ENCODE results near the gene CCDC9B. TPM values are rescaled to one million over a fixed set of nuclear protein-coding genes. Genes with fewer than 3 reads are reported as not detected.

The CCDC9B gene
- total and polyA plus RNA-seq, 2 donors (not counting 1 experiment from before 2014, with no cell fraction given), result 2.0 to 38.0 TPM

DNA sequence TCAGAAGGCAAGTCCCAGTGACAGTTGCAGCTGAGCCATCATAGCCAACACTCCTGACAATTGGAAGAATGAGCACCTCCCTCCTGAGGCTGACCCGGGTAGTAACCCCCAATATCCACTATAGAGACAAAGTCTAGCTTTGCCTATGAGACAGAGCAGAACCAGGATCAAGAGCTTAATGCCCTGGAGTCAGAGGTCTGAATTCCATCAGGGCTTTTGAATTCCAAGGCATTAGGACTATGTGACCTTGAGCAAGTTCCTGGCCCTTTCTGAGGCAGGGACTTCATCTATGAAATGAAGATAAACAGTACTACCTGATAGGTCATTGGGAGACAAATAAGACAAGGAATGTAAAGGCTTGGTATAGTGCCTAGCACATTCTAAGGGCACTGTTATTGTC is 20.3 kb downstream of the CCDC9B start:
- no peaks in the 10 kb centered on the region for H3K9me3 ChIP-seq (ENCODE audit: control insufficient read depth, insufficient read depth, low read depth, low read length)
- H3K9ac ChIP-seq (ENCODE audit: insufficient read depth, low read length), result no peak overlapping the region
- TF ChIP-seq, protein P1, sequence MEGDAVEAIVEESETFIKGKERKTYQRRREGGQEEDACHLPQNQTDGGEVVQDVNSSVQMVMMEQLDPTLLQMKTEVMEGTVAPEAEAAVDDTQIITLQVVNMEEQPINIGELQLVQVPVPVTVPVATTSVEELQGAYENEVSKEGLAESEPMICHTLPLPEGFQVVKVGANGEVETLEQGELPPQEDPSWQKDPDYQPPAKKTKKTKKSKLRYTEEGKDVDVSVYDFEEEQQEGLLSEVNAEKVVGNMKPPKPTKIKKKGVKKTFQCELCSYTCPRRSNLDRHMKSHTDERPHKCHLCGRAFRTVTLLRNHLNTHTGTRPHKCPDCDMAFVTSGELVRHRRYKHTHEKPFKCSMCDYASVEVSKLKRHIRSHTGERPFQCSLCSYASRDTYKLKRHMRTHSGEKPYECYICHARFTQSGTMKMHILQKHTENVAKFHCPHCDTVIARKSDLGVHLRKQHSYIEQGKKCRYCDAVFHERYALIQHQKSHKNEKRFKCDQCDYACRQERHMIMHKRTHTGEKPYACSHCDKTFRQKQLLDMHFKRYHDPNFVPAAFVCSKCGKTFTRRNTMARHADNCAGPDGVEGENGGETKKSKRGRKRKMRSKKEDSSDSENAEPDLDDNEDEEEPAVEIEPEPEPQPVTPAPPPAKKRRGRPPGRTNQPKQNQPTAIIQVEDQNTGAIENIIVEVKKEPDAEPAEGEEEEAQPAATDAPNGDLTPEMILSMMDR (conservative IDR thresholded peaks at IDR 0.05 in 1 of 2, IDR thresholded peaks at IDR 0.05 in 1 of 2; ENCODE audit: low read depth in 1 of 2, low read length in 2 of 2), result no peak
- no peak for TF ChIP-seq EZH2 (IDR thresholded peaks at IDR 0.05; ENCODE audit: low read length, missing control alignments)
- H3K4me3 ChIP-seq (replicated peaks in 1 of 4; ENCODE audit: control extremely low read depth in 1 of 4, insufficient read depth in 1 of 4, low read depth in 3 of 4, low read length in 4 of 4), result no peak overlapping the region
- H3K4me1 ChIP-seq (ENCODE audit: control insufficient read depth, extremely low read depth, insufficient read depth, low read length), result peaks cover 12% of the 10 kb centered on the region
- no peak overlapping the region for H3K27ac ChIP-seq (ENCODE audit: insufficient read depth, low read length)
- H3K36me3 ChIP-seq (ENCODE audit: control insufficient read depth, insufficient read depth, low read length), result no peaks in the 10 kb centered on the region
- H4K20me1 ChIP-seq (ENCODE audit: control insufficient read depth, extremely low read depth, insufficient read depth, low read length), result no peaks in the 10 kb centered on the region
- no peak for DNase-seq (ENCODE audit: low read depth in 2 of 2)
- no peak overlapping the region for H3K4me2 ChIP-seq (ENCODE audit: extremely low read depth, insufficient read depth, low read length)
- no peak overlapping the region for H2AFZ ChIP-seq (ENCODE audit: low read length)
- peaks cover 4% of the 10 kb centered on the region for H3K79me2 ChIP-seq (ENCODE audit: control insufficient read depth, insufficient read depth, low read length)
- peaks cover 2% of the 10 kb centered on the region for H3K27me3 ChIP-seq (ENCODE audit: control insufficient read depth, insufficient read depth, low read length)

- DNase-seq (ENCODE audit: low read depth in 2 of 2), result no peak
- Histone ChIP-seq H4K20me1 (ENCODE audit: control insufficient read depth, extremely low read depth, insufficient read depth, low read length) (no peaks in the 10 kb centered on the region), H3K4me1 (ENCODE audit: control insufficient read depth, extremely low read depth, insufficient read depth, low read length) (peaks cover 4% of the 10 kb centered on the region), H3K36me3 (ENCODE audit: control insufficient read depth, insufficient read depth, low read length) (no peaks in the 10 kb centered on the region), H3K4me3 (replicated peaks in 1 of 4; ENCODE audit: control extremely low read depth in 1 of 4, insufficient read depth in 1 of 4, low read depth in 3 of 4, low read length in 4 of 4) (no peak overlapping the region), H3K27ac (ENCODE audit: insufficient read depth, low read length) (no peak overlapping the region), H2AFZ (ENCODE audit: low read length) (no peak overlapping the region), H3K27me3 (ENCODE audit: control insufficient read depth, insufficient read depth, low read length) (peaks cover 7% of the 10 kb centered on the region), H3K4me2 (ENCODE audit: extremely low read depth, insufficient read depth, low read length) (no peak overlapping the region), H3K79me2 (ENCODE audit: control insufficient read depth, insufficient read depth, low read length) (no peaks in the 10 kb centered on the region), H3K9me3 (ENCODE audit: control insufficient read depth, insufficient read depth, low read depth, low read length) (no peaks in the 10 kb centered on the region), H3K9ac (ENCODE audit: insufficient read depth, low read length) (no peak overlapping the region)
- TF ChIP-seq EZH2 (IDR thresholded peaks at IDR 0.05; ENCODE audit: low read length, missing control alignments), result no peak
- TF ChIP-seq, protein P1 (conservative IDR thresholded peaks at IDR 0.05 in 1 of 2, IDR thresholded peaks at IDR 0.05 in 1 of 2; ENCODE audit: low read depth in 1 of 2, low read length in 2 of 2), result no peak
Measured at GRCh38 chr15:40317580-40317979, 23.2 kb downstream of the CCDC9B start.

- TF ChIP-seq, protein P1 (conservative IDR thresholded peaks at IDR 0.05 in 1 of 2, IDR thresholded peaks at IDR 0.05 in 1 of 2; ENCODE audit: low read depth in 1 of 2, low read length in 2 of 2), result no peak
- no peak for TF ChIP-seq EZH2 (IDR thresholded peaks at IDR 0.05; ENCODE audit: low read length, missing control alignments)
- H3K79me2 ChIP-seq (ENCODE audit: control insufficient read depth, insufficient read depth, low read length), result no peaks in the 10 kb centered on the region
Measured at GRCh38 chr15:40316931-40317330, 23.8 kb downstream of the CCDC9B start.

More at GRCh38 chr15:40316931-40317330, 23.8 kb downstream of the CCDC9B start:
- H3K27ac ChIP-seq (ENCODE audit: insufficient read depth, low read length), result no peak overlapping the region
- DNase-seq (ENCODE audit: low read depth in 2 of 2), result no peak
- H3K4me3 ChIP-seq (replicated peaks in 1 of 4; ENCODE audit: control extremely low read depth in 1 of 4, insufficient read depth in 1 of 4, low read depth in 3 of 4, low read length in 4 of 4), result no peak overlapping the region
- H3K9ac ChIP-seq (ENCODE audit: insufficient read depth, low read length), result no peak overlapping the region
- H3K4me2 ChIP-seq (ENCODE audit: extremely low read depth, insufficient read depth, low read length), result no peak overlapping the region
- peaks cover 10% of the 10 kb centered on the region for H3K27me3 ChIP-seq (ENCODE audit: control insufficient read depth, insufficient read depth, low read length)
- H4K20me1 ChIP-seq (ENCODE audit: control insufficient read depth, extremely low read depth, insufficient read depth, low read length), result no peaks in the 10 kb centered on the region
- H3K9me3 ChIP-seq (ENCODE audit: control insufficient read depth, insufficient read depth, low read depth, low read length), result no peaks in the 10 kb centered on the region
- H2AFZ ChIP-seq (ENCODE audit: low read length), result no peak overlapping the region
- H3K4me1 ChIP-seq (ENCODE audit: control insufficient read depth, extremely low read depth, insufficient read depth, low read length), result peaks cover 2% of the 10 kb centered on the region
- no peaks in the 10 kb centered on the region for H3K36me3 ChIP-seq (ENCODE audit: control insufficient read depth, insufficient read depth, low read length)
